WTC11 (cell line): ENCODE measurements around the gene RUFY2. TPM values are rescaled to one million over a fixed set of nuclear protein-coding genes. Genes with fewer than 3 reads are reported as not detected.

ENCODE experiments used
- ATAC-seq: fragments of 200-7000 bp; cut with Tn5 transposase; 2 replicates; pipeline ENCODE4 v1.10.0; 2021; ENCODE audit warnings: mild to moderate bottlenecking, moderate library complexity
- CTCF ChIA-PET: fragments of 300-600 bp; sonication (Branson Sonifier 250); formaldehyde crosslinking; loops from one replicate; lab custom pipeline; 2021; ENCODE audit warnings: antibody characterized with exemption; lab: Charles Lee
- POLR2A ChIA-PET: fragments of 350-600 bp; sonication (Branson Sonifier 250); formaldehyde crosslinking; loops from one replicate; lab custom pipeline; 2021; ENCODE audit warnings: antibody characterized with exemption; lab: Charles Lee
- DNase-seq: peaks from one replicate; pipeline ENCODE4 v3.0.0; 2021; ENCODE audit warnings: low spot score
- H3K27ac Mint-ChIP-seq: 2 replicates; pipeline ENCODE4 v1.8.0; 2021; ENCODE audit warnings: mixed read lengths
- H3K27me3 Mint-ChIP-seq: 2 replicates; pipeline ENCODE4 v1.8.0; 2021; ENCODE audit warnings: low read depth, mild to moderate bottlenecking, moderate library complexity, mixed read lengths
- H3K36me3 Mint-ChIP-seq: 2 replicates; pipeline ENCODE4 v1.8.0; 2021; ENCODE audit warnings: mixed read lengths
- H3K4me1 Mint-ChIP-seq: 2 replicates; pipeline ENCODE4 v1.8.0; 2022; ENCODE audit warnings: mixed read lengths
- H3K4me3 Mint-ChIP-seq: 2 replicates; pipeline ENCODE4 v1.8.0; 2021; ENCODE audit warnings: mild to moderate bottlenecking, moderate library complexity, mixed read lengths
- H3K9me3 Mint-ChIP-seq: 2 replicates; pipeline ENCODE4 v1.8.0; 2021; ENCODE audit warnings: mixed read lengths
- AFF4 ChIP-seq: sonication (generic); formaldehyde crosslinking; IDR thresholded peaks from 2 replicates; pipeline ENCODE4 v1.8.1; 2023; ENCODE audit warnings: mild to moderate bottlenecking, missing genetic modification reagents, borderline replicate concordance
- ATF6 ChIP-seq: sonication (generic); formaldehyde crosslinking; IDR thresholded peaks from 2 replicates; pipeline ENCODE4 v1.8.1; 2023; ENCODE audit warnings: mild to moderate bottlenecking, missing genetic modification reagents
- ELF4 ChIP-seq: sonication (generic); formaldehyde crosslinking; IDR thresholded peaks from 2 replicates; pipeline ENCODE4 v1.8.1; 2022; ENCODE audit warnings: low read depth, mild to moderate bottlenecking, moderate library complexity, missing genetic modification reagents
- ESRRA ChIP-seq: sonication (generic); formaldehyde crosslinking; IDR thresholded peaks from 2 replicates; pipeline ENCODE4 v1.8.1; 2022; ENCODE audit warnings: mild to moderate bottlenecking, missing genetic modification reagents, borderline replicate concordance
- FOXK1 ChIP-seq: sonication (generic); formaldehyde crosslinking; IDR thresholded peaks from 2 replicates; pipeline ENCODE4 v1.8.0; 2022; ENCODE audit warnings: mild to moderate bottlenecking, moderate library complexity, missing genetic modification reagents
- FOXP1 ChIP-seq: sonication (generic); formaldehyde crosslinking; IDR thresholded peaks from 2 replicates; pipeline ENCODE4 v1.8.0; 2022; ENCODE audit warnings: missing genetic modification reagents, mild to moderate bottlenecking, moderate library complexity, borderline replicate concordance
- MYBL2 ChIP-seq: sonication (generic); formaldehyde crosslinking; IDR thresholded peaks from 2 replicates; pipeline ENCODE4 v1.8.1; 2023; ENCODE audit warnings: mild to moderate bottlenecking, moderate library complexity, missing genetic modification reagents
- NFE2L1 ChIP-seq: sonication (generic); formaldehyde crosslinking; IDR thresholded peaks from 2 replicates; pipeline ENCODE4 v1.8.1; 2023; ENCODE audit warnings: missing genetic modification reagents
- OVOL2 ChIP-seq: fragments of 250-450 bp; sonication (Bioruptor Pico); IDR thresholded peaks from 2 replicates; pipeline ENCODE4 v1.9.0; 2021; ENCODE audit warnings: mild to moderate bottlenecking, borderline replicate concordance
- PREB ChIP-seq: sonication (generic); formaldehyde crosslinking; IDR thresholded peaks from 2 replicates; pipeline ENCODE4 v1.8.1; 2022; ENCODE audit warnings: mild to moderate bottlenecking, missing genetic modification reagents, moderate library complexity, borderline replicate concordance
- SMAD3 ChIP-seq: sonication (generic); formaldehyde crosslinking; IDR thresholded peaks from 2 replicates; pipeline ENCODE4 v1.8.0; 2022; ENCODE audit warnings: missing genetic modification reagents, mild to moderate bottlenecking, borderline replicate concordance
- SMAD4 ChIP-seq: sonication (generic); formaldehyde crosslinking; IDR thresholded peaks from 2 replicates; pipeline ENCODE4 v1.8.0; 2022; ENCODE audit warnings: mild to moderate bottlenecking, missing genetic modification reagents
- TEAD4 ChIP-seq: sonication (generic); formaldehyde crosslinking; IDR thresholded peaks from 2 replicates; pipeline ENCODE4 v1.8.0; 2022; ENCODE audit warnings: mild to moderate bottlenecking, missing genetic modification reagents
- ZNF425 ChIP-seq: fragments of 250-450 bp; sonication (Bioruptor Pico); conservative IDR thresholded peaks from 2 replicates; pipeline ENCODE4 v1.9.0; 2021; ENCODE audit warnings: mild to moderate bottlenecking
- total RNA-seq: library from RNA; stranded (reverse); gene quantifications from 3 replicates; pipeline ENCODE4 v1.2.3, GENCODE V29; 2021
- TF ChIP-seq, protein P1 (sequence below): fragments of 250-450 bp; sonication (Bioruptor Pico); IDR thresholded peaks from 2 replicates; pipeline ENCODE4 v1.9.0; 2021; ENCODE audit warnings: mild to moderate bottlenecking, borderline replicate concordance
- TF ChIP-seq, protein P2 (sequence below): sonication (generic); formaldehyde crosslinking; IDR thresholded peaks from 2 replicates; pipeline ENCODE4 v1.8.1; 2023; ENCODE audit warnings: mild to moderate bottlenecking, missing genetic modification reagents, moderate library complexity
- TF ChIP-seq, protein P3 (sequence below): sonication (generic); formaldehyde crosslinking; IDR thresholded peaks from 2 replicates; pipeline ENCODE4 v1.8.0; 2022; ENCODE audit warnings: mild to moderate bottlenecking, missing genetic modification reagents
- TF ChIP-seq, protein P4 (sequence below): sonication (generic); formaldehyde crosslinking; IDR thresholded peaks from 2 replicates; pipeline ENCODE4 v1.8.0; 2023; ENCODE audit warnings: missing genetic modification reagents

RUFY2 gene
- total RNA-seq, 1 experiment from 2014 or later: 10.3 TPM

DNA sequence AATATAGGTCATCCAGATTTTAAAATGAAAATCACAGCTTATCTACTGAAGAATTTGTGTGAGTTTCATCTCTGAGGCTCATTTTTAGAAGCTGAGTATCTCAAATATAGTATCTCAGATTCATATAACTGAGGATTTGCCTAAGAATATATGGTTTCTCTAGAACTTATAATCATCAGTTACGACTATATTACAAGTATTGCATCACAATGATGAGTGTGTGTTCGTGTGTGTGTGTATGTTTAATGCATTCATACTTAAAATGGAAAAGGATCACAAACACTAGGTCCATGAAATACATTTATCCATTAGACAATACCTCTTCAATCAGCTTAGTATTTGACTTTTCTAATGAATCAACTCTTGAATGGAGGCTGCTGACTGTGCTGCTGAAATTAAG is 21.3 kb downstream of the RUFY2 start:
- H3K4me3 Mint-ChIP-seq: no peak overlapping the region
- POLR2A ChIA-PET: no interaction called here
- H3K4me1 Mint-ChIP-seq: no peaks in the 10 kb centered on the region
- DNase-seq (no peak), ATAC-seq (no peak)
- H3K9me3 Mint-ChIP-seq: no peaks in the 10 kb centered on the region
- H3K27ac Mint-ChIP-seq: no peak overlapping the region
- TF ChIP-seq FOXK1 (no peak), ELF4 (CRISPR knock-in tag) (no peak), SMAD3 (CRISPR knock-in tag) (no peak), SMAD4 (CRISPR knock-in tag) (no peak), AFF4 (CRISPR knock-in tag) (no peak), FOXP1 (CRISPR knock-in tag) (no peak), ESRRA (CRISPR knock-in tag) (no peak)
- TF ChIP-seq, protein P1, sequence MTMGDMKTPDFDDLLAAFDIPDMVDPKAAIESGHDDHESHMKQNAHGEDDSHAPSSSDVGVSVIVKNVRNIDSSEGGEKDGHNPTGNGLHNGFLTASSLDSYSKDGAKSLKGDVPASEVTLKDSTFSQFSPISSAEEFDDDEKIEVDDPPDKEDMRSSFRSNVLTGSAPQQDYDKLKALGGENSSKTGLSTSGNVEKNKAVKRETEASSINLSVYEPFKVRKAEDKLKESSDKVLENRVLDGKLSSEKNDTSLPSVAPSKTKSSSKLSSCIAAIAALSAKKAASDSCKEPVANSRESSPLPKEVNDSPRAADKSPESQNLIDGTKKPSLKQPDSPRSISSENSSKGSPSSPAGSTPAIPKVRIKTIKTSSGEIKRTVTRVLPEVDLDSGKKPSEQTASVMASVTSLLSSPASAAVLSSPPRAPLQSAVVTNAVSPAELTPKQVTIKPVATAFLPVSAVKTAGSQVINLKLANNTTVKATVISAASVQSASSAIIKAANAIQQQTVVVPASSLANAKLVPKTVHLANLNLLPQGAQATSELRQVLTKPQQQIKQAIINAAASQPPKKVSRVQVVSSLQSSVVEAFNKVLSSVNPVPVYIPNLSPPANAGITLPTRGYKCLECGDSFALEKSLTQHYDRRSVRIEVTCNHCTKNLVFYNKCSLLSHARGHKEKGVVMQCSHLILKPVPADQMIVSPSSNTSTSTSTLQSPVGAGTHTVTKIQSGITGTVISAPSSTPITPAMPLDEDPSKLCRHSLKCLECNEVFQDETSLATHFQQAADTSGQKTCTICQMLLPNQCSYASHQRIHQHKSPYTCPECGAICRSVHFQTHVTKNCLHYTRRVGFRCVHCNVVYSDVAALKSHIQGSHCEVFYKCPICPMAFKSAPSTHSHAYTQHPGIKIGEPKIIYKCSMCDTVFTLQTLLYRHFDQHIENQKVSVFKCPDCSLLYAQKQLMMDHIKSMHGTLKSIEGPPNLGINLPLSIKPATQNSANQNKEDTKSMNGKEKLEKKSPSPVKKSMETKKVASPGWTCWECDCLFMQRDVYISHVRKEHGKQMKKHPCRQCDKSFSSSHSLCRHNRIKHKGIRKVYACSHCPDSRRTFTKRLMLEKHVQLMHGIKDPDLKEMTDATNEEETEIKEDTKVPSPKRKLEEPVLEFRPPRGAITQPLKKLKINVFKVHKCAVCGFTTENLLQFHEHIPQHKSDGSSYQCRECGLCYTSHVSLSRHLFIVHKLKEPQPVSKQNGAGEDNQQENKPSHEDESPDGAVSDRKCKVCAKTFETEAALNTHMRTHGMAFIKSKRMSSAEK (CRISPR knock-in tag): no peak
- TF ChIP-seq, protein P2, sequence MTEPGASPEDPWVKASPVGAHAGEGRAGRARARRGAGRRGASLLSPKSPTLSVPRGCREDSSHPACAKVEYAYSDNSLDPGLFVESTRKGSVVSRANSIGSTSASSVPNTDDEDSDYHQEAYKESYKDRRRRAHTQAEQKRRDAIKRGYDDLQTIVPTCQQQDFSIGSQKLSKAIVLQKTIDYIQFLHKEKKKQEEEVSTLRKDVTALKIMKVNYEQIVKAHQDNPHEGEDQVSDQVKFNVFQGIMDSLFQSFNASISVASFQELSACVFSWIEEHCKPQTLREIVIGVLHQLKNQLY: no peak
- TF ChIP-seq, protein P3, sequence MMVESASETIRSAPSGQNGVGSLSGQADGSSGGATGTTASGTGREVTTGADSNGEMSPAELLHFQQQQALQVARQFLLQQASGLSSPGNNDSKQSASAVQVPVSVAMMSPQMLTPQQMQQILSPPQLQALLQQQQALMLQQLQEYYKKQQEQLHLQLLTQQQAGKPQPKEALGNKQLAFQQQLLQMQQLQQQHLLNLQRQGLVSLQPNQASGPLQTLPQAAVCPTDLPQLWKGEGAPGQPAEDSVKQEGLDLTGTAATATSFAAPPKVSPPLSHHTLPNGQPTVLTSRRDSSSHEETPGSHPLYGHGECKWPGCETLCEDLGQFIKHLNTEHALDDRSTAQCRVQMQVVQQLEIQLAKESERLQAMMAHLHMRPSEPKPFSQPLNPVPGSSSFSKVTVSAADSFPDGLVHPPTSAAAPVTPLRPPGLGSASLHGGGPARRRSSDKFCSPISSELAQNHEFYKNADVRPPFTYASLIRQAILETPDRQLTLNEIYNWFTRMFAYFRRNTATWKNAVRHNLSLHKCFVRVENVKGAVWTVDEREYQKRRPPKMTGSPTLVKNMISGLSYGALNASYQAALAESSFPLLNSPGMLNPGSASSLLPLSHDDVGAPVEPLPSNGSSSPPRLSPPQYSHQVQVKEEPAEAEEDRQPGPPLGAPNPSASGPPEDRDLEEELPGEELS (CRISPR knock-in tag): no peak
- H3K36me3 Mint-ChIP-seq: peaks cover 29% of the 10 kb centered on the region
- CTCF ChIA-PET: no interaction called here
- no peaks in the 10 kb centered on the region for H3K27me3 Mint-ChIP-seq

- Mint-ChIP-seq H3K4me3 (no peak overlapping the region), H3K36me3 (peaks cover 37% of the 10 kb centered on the region), H3K4me1 (no peaks in the 10 kb centered on the region), H3K27me3 (no peaks in the 10 kb centered on the region), H3K27ac (no peak overlapping the region), H3K9me3 (peaks cover 25% of the 10 kb centered on the region)
- no peak for TF ChIP-seq TEAD4
- TF ChIP-seq OVOL2 (CRISPR knock-in tag): no peak
- TF ChIP-seq ATF6 (CRISPR knock-in tag): no peak
- no peak for TF ChIP-seq MYBL2 (CRISPR knock-in tag)
- no peak for TF ChIP-seq PREB (CRISPR knock-in tag)
- no peak for TF ChIP-seq NFE2L1 (CRISPR knock-in tag)
- no peak for TF ChIP-seq ZNF425 (CRISPR knock-in tag)
- TF ChIP-seq, protein P4, sequence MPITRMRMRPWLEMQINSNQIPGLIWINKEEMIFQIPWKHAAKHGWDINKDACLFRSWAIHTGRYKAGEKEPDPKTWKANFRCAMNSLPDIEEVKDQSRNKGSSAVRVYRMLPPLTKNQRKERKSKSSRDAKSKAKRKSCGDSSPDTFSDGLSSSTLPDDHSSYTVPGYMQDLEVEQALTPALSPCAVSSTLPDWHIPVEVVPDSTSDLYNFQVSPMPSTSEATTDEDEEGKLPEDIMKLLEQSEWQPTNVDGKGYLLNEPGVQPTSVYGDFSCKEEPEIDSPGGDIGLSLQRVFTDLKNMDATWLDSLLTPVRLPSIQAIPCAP (CRISPR knock-in tag): no peak
- POLR2A ChIA-PET: no interaction called here
- CTCF ChIA-PET: interaction anchor here (0.7 kb wide), 1 partner anchor 26 kb away, joined by 3 read pairs; no protein-coding TSS in a partner anchor
- no peak for ATAC-seq
- no peak for DNase-seq
Observed at GRCh38 chr10:68371604-68372003, 35.5 kb downstream of the RUFY2 start.
